ENCODE measurements around the gene C1orf21.

DNA sequence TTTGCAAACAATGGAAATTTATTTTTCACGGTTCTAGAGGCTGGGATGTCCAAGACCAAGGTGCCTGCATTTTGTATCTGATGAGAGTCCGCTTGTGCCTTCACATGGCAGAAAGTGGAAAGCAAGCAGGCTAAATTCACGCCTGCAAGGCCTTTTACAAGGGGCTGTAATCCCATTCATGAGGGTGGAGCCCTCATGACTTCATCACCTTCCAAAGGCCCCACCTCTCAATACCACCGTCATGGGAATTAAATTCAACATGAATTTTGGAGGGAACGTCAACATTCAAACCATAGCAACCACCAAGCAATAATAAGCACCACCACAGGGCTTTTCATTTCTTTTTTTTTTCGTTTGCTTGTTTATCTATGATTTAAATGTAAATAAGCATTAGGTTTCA lies 115.3 kb downstream of the C1orf21 start:
- no peak for TF ChIP-seq POLR2A (IDR thresholded peaks at IDR 0.05)
- TF ChIP-seq, protein P1, sequence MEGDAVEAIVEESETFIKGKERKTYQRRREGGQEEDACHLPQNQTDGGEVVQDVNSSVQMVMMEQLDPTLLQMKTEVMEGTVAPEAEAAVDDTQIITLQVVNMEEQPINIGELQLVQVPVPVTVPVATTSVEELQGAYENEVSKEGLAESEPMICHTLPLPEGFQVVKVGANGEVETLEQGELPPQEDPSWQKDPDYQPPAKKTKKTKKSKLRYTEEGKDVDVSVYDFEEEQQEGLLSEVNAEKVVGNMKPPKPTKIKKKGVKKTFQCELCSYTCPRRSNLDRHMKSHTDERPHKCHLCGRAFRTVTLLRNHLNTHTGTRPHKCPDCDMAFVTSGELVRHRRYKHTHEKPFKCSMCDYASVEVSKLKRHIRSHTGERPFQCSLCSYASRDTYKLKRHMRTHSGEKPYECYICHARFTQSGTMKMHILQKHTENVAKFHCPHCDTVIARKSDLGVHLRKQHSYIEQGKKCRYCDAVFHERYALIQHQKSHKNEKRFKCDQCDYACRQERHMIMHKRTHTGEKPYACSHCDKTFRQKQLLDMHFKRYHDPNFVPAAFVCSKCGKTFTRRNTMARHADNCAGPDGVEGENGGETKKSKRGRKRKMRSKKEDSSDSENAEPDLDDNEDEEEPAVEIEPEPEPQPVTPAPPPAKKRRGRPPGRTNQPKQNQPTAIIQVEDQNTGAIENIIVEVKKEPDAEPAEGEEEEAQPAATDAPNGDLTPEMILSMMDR (IDR thresholded peaks at IDR 0.05 in 4 of 5, conservative IDR thresholded peaks at IDR 0.05 in 1 of 5) = no peak

Data from gastrocnemius medialis (tissue), 4 donors.